ENCODE data around the gene PEDS1. TPM values are rescaled to one million over a fixed set of nuclear protein-coding genes. Genes with fewer than 3 reads are reported as not detected.

Gene PEDS1
- total and polyA plus RNA-seq, 4 donors: 6.5 to 22.6 (median 15.5) TPM

DNA sequence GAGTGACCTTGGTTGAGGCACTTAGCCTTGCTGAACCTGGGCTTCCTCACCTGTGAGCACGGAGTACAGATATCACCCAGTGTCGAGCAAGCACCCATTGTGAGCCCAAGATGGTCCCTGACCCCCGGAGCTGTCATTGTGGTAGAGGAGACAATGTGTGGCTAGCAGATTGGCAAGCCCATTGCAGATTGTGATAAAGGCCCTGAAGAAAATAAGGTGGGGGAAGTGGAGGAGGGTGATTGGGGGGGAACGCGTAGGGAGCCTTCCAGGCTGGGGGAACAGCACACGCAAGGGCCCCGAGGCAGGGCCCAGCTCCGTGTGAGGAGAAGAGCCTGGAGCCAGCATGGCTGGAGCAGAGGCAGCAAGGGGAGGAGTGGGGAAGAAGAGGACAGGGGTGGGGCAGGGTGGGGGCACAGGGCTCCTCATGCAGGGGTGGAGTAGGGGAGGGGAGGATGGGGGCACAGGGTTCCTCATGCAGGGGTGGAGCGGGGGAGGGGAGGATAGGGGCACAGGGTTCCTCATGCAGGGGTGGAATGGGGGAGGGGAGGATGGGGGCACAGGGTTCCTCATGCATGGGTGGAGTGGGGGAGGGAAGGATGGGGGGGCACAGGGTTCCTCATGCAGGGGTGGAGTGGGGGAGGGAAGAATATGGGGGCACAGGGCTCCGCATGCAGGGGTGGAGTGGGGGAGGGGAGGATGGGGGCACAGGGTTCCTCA is 44.1 kb upstream of the PEDS1 start:
- Histone ChIP-seq H3K4me1 (ENCODE audit: control insufficient read depth in 1 of 2, insufficient read depth in 2 of 2, low read length in 2 of 2) (no peaks in the 10 kb centered on the region), H3K4me3 (ENCODE audit: low read length in 2 of 2) (no peak overlapping the region), H3K36me3 (ENCODE audit: control insufficient read depth in 1 of 2, insufficient read depth in 2 of 2, low read length in 1 of 2) (no peaks in the 10 kb centered on the region), H3K27me3 (ENCODE audit: control insufficient read depth in 1 of 2, insufficient read depth in 2 of 2, low read length in 1 of 2) (no peaks in the 10 kb centered on the region), H3K27ac (ENCODE audit: low read depth in 1 of 2, low read length in 2 of 2) (no peak overlapping the region), H3K9me3 (ENCODE audit: control insufficient read depth, low read length) (no peaks in the 10 kb centered on the region)
- 86% methylated on average over 9 to 10 of the region's 10 CpGs for WGBS, 2 donors
- intact Hi-C loops (cut with DNase I): loop anchor here (10.0 kb wide), 3 partner anchors 77 to 197 kb away; no protein-coding TSS in a partner anchor
- DNase-seq (peak in 1 of 2 donors; percentile 26), ATAC-seq (ENCODE audit: low FRiP score) (no peak)

DNA sequence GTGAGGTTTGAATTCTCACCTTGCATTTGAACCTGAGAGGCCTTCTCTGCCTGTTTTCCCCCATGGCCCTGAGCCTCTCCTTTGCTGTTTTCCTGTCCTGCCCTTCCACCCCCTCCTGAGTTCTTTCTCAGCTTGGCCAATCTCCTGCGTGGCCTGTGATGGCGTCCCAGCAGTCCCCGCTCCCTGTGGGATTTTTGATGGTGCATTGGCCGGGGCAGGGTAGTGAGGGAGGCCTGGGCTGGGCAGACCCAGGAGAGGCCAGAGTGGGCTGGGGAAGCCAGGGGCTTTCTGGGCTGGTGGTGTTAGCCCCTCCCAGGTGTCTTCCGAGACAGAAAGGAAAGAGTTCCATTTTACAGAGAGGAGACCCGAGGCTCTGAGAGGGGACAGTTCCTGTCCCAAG is 43.4 kb upstream of the PEDS1 start:
- peak in 1 of 2 donors; percentile 38 for DNase-seq
- H3K27ac ChIP-seq (ENCODE audit: low read depth in 1 of 2, low read length in 2 of 2): no peak overlapping the region
- no peaks in the 10 kb centered on the region for H3K27me3 ChIP-seq (ENCODE audit: control insufficient read depth in 1 of 2, insufficient read depth in 2 of 2, low read length in 1 of 2)
- ATAC-seq (ENCODE audit: low FRiP score): no peak
- intact Hi-C loops (cut with DNase I): loop anchor here (10.0 kb wide), 3 partner anchors 78 to 198 kb away; no protein-coding TSS in a partner anchor
- H3K4me1 ChIP-seq (ENCODE audit: control insufficient read depth in 1 of 2, insufficient read depth in 2 of 2, low read length in 2 of 2): no peaks in the 10 kb centered on the region
- 92% methylated on average over 6 of the region's 6 CpGs for WGBS, 2 donors
- no peak overlapping the region for H3K4me3 ChIP-seq (ENCODE audit: low read length in 2 of 2)
- H3K36me3 ChIP-seq (ENCODE audit: control insufficient read depth in 1 of 2, insufficient read depth in 2 of 2, low read length in 1 of 2): no peaks in the 10 kb centered on the region
- H3K9me3 ChIP-seq (ENCODE audit: control insufficient read depth, low read length): no peaks in the 10 kb centered on the region

DNA sequence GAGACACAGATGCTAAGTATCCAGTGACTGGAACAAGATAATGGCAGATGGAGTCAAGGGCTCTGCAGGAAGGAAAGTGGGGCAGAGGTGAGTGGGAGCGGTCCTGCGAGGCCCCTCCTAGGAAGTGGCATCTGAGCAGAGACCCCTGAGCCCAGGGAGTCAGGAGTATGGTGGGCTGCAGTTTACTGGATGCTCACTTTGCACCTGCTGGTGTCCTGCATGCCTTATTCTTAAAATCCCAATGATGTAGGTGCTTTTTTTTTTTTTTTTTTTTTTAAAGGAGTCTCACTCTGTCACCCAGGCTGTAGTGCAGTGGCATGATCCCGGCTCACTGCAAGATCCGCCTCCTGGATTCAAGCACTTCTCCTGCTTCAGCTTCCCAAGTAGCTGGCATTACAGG is 42.7 kb upstream of the PEDS1 start:
- no peaks in the 10 kb centered on the region for H3K27me3 ChIP-seq (ENCODE audit: control insufficient read depth in 1 of 2, insufficient read depth in 2 of 2, low read length in 1 of 2)
- ATAC-seq (ENCODE audit: low FRiP score) (no peak), DNase-seq (peak in 1 of 2 donors; percentile 21)
- WGBS, 2 donors: 95 to 98% methylated on average over 4 of the region's 4 CpGs
- H3K27ac ChIP-seq (ENCODE audit: low read depth in 1 of 2, low read length in 2 of 2): no peak overlapping the region
- H3K4me1 ChIP-seq (ENCODE audit: control insufficient read depth in 1 of 2, insufficient read depth in 2 of 2, low read length in 2 of 2): no peaks in the 10 kb centered on the region
- no peaks in the 10 kb centered on the region for H3K9me3 ChIP-seq (ENCODE audit: control insufficient read depth, low read length)
- H3K36me3 ChIP-seq (ENCODE audit: control insufficient read depth in 1 of 2, insufficient read depth in 2 of 2, low read length in 1 of 2): no peaks in the 10 kb centered on the region
- H3K4me3 ChIP-seq (ENCODE audit: low read length in 2 of 2): no peak overlapping the region
- intact Hi-C loops (cut with DNase I): loop anchor here (10.0 kb wide), 3 partner anchors 79 to 199 kb away; no protein-coding TSS in a partner anchor

- no peaks in the 10 kb centered on the region for H3K36me3 ChIP-seq (ENCODE audit: control insufficient read depth in 1 of 2, insufficient read depth in 2 of 2, low read length in 1 of 2)
- H3K27ac ChIP-seq (ENCODE audit: low read depth in 1 of 2, low read length in 2 of 2): no peak overlapping the region
- H3K4me3 ChIP-seq (ENCODE audit: low read length in 2 of 2): no peak overlapping the region
- ATAC-seq (ENCODE audit: low FRiP score) (no peak), DNase-seq (no peak)
- intact Hi-C loops (cut with DNase I): loop anchor here (10.0 kb wide), 3 partner anchors 79 to 199 kb away; no protein-coding TSS in a partner anchor
- H3K9me3 ChIP-seq (ENCODE audit: control insufficient read depth, low read length): no peaks in the 10 kb centered on the region
- H3K4me1 ChIP-seq (ENCODE audit: control insufficient read depth in 1 of 2, insufficient read depth in 2 of 2, low read length in 2 of 2): no peaks in the 10 kb centered on the region
- 92 to 93% methylated on average over 13 of the region's 13 CpGs for WGBS, 2 donors
- no peaks in the 10 kb centered on the region for H3K27me3 ChIP-seq (ENCODE audit: control insufficient read depth in 1 of 2, insufficient read depth in 2 of 2, low read length in 1 of 2)
These were observed 42.1 kb upstream of the PEDS1 start for GRCh38 chr20:50195524-50196120.

GRCh38 chr20:50194831-50195523 is 41.5 kb upstream of the PEDS1 start:
- H3K9me3 ChIP-seq (ENCODE audit: control insufficient read depth, low read length): no peaks in the 10 kb centered on the region
- intact Hi-C loops (cut with DNase I): loop anchor here (5.0 to 10.0 kb wide), 6 partner anchors 80 to 202 kb away; no protein-coding TSS in a partner anchor
- H3K4me3 ChIP-seq (ENCODE audit: low read length in 2 of 2): no peak overlapping the region
- H3K27ac ChIP-seq (ENCODE audit: low read depth in 1 of 2, low read length in 2 of 2): no peak overlapping the region
- peak in 1 of 2 donors; percentile 44 for DNase-seq
- no peaks in the 10 kb centered on the region for H3K4me1 ChIP-seq (ENCODE audit: control insufficient read depth in 1 of 2, insufficient read depth in 2 of 2, low read length in 2 of 2)
- H3K36me3 ChIP-seq (ENCODE audit: control insufficient read depth in 1 of 2, insufficient read depth in 2 of 2, low read length in 1 of 2): no peaks in the 10 kb centered on the region
- no peaks in the 10 kb centered on the region for H3K27me3 ChIP-seq (ENCODE audit: control insufficient read depth in 1 of 2, insufficient read depth in 2 of 2, low read length in 1 of 2)
- ATAC-seq (ENCODE audit: low FRiP score): no peak
- 83 to 88% methylated on average over 8 of the region's 8 CpGs for WGBS, 2 donors

- Histone ChIP-seq H3K27me3 (ENCODE audit: control insufficient read depth in 1 of 2, insufficient read depth in 2 of 2, low read length in 1 of 2) (no peaks in the 10 kb centered on the region), H3K4me1 (ENCODE audit: control insufficient read depth in 1 of 2, insufficient read depth in 2 of 2, low read length in 2 of 2) (no peaks in the 10 kb centered on the region), H3K36me3 (ENCODE audit: control insufficient read depth in 1 of 2, insufficient read depth in 2 of 2, low read length in 1 of 2) (no peaks in the 10 kb centered on the region), H3K9me3 (ENCODE audit: control insufficient read depth, low read length) (no peaks in the 10 kb centered on the region), H3K27ac (ENCODE audit: low read depth in 1 of 2, low read length in 2 of 2) (no peak overlapping the region), H3K4me3 (ENCODE audit: low read length in 2 of 2) (peak overlapping the region in 1 of 2 donors; percentile 87)
- ATAC-seq (ENCODE audit: low FRiP score) (no peak), DNase-seq (peak in 1 of 2 donors; percentile 56)
- intact Hi-C loops (cut with DNase I): loop anchor here (5.0 to 10.0 kb wide), 6 partner anchors 80 to 203 kb away; no protein-coding TSS in a partner anchor
- 64 to 65% methylated on average over 7 of the region's 7 CpGs for WGBS, 2 donors
These were observed 40.9 kb upstream of the PEDS1 start for GRCh38 chr20:50194422-50194830.

DNA sequence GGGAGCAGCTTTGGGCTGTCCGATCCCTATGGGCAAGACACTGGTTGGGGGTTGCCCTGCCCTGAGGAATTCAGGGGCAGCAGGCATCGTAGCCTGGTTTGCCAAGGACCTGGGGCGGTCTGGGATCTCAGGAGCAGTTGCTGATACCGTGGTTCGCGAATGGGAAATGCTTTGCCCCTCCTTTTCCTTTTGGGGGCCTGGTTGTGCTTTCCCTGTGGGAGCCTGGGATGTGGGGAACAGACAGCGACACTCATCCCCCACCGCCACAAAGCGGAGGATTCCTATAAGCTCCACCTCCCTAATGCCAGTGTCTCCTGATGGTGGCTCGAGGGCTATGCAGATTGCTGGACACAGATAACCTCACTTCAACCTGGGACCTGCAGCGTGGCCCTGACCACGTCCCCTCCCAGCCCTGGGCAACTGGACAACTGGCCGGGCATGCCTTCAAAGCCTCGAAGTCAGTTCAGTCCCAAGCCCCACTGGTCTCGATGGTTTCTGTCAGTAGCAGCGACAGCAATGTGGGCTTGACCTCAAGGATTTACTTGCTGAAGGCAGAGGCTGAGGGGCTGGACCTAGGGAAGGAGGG is 40.4 kb upstream of the PEDS1 start:
- Histone ChIP-seq H3K4me3 (ENCODE audit: low read length in 2 of 2) (peak overlapping the region; percentile 87 to 88), H3K4me1 (ENCODE audit: control insufficient read depth in 1 of 2, insufficient read depth in 2 of 2, low read length in 2 of 2) (no peaks in the 10 kb centered on the region), H3K27ac (ENCODE audit: low read depth in 1 of 2, low read length in 2 of 2) (peak overlapping the region in 1 of 2 donors; percentile 79), H3K36me3 (ENCODE audit: control insufficient read depth in 1 of 2, insufficient read depth in 2 of 2, low read length in 1 of 2) (no peaks in the 10 kb centered on the region), H3K27me3 (ENCODE audit: control insufficient read depth in 1 of 2, insufficient read depth in 2 of 2, low read length in 1 of 2) (no peaks in the 10 kb centered on the region), H3K9me3 (ENCODE audit: control insufficient read depth, low read length) (no peaks in the 10 kb centered on the region)
- intact Hi-C loops (cut with DNase I): loop anchor here (5.0 to 10.0 kb wide), 6 partner anchors 81 to 203 kb away; no protein-coding TSS in a partner anchor
- 24 to 26% methylated on average over 16 of the region's 16 CpGs for WGBS, 2 donors
- DNase-seq: no peak
- no peak for ATAC-seq (ENCODE audit: low FRiP score)

GRCh38 chr20:50193199-50193835 is 39.8 kb upstream of the PEDS1 start:
- no peaks in the 10 kb centered on the region for H3K9me3 ChIP-seq (ENCODE audit: control insufficient read depth, low read length)
- ATAC-seq (ENCODE audit: low FRiP score) (no peak), DNase-seq (peak in 1 of 2 donors; percentile 55)
- H3K4me1 ChIP-seq (ENCODE audit: control insufficient read depth in 1 of 2, insufficient read depth in 2 of 2, low read length in 2 of 2): no peaks in the 10 kb centered on the region
- peak overlapping the region; percentile 87 to 88 for H3K4me3 ChIP-seq (ENCODE audit: low read length in 2 of 2)
- H3K36me3 ChIP-seq (ENCODE audit: control insufficient read depth in 1 of 2, insufficient read depth in 2 of 2, low read length in 1 of 2): no peaks in the 10 kb centered on the region
- intact Hi-C loops (cut with DNase I): loop anchor here (5.0 to 10.0 kb wide), 6 partner anchors 81 to 204 kb away; no protein-coding TSS in a partner anchor
- no peaks in the 10 kb centered on the region for H3K27me3 ChIP-seq (ENCODE audit: control insufficient read depth in 1 of 2, insufficient read depth in 2 of 2, low read length in 1 of 2)
- H3K27ac ChIP-seq (ENCODE audit: low read depth in 1 of 2, low read length in 2 of 2): peak overlapping the region; percentile 79 to 83
- 3 to 5% methylated on average over 10 of the region's 10 CpGs for WGBS, 2 donors

Data from aorta (tissue), 5 donors.